ENCODE results near the gene PROZ. TPM values are rescaled to one million over a fixed set of nuclear protein-coding genes. Genes with fewer than 3 reads are reported as not detected.
A peak's percentile ranks its signal among the peaks of the same experiment; 100 is the strongest.

Gene PROZ
- total and polyA plus RNA-seq, 2 of the 13 experiments (the other 11 are each of a cell fraction or from before 2014, with no cell fraction given): 5.6 to 22.5 TPM

DNA sequence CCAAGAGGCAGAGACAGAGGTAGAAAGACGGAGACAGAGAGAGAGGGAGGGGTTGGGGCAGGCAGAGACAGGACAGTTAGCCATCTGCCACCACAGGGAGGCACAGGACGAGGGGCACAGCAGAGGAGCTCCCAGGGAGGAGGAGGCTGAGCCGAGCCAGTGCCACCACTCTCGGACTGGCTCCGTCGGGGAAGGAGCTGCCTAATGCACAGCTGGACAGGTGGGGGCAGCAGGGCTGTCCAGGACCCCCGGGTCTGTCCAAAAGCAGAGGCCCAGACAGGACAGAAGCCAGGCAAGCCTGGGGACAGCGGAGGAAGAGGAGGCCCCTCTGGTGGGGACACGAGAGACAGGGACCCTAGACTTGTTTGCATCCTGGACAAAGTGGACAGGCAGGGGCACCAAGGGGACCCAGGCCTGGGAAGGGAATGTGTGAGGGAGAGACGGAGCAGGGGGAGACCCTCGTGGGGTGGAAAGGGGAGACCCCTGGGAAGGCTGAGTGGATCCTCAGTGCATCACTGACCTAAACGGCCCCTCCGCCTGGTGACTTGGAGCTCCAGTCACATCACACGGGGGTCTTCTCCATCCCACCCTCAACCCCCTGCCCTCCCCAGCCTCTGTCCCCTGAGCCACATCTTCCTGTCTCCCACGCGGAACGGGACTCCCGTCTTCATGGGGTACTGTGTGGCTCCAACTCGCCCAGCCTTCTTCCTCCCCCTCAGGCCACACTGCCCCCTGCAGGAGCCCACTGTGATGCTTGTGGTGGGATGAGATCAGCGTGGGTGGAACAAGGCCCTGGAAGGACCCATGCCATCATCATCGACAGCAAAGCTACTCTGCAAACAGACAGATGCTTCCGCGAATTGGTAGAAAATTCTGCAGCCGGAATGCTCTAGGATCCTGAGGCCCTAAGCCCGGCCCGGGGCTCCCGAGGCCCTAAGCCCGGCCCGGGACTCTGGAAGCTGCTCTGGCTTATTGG lies 34.9 kb upstream of the PROZ start (continued):
- TF ChIP-seq YY1 (IDR thresholded peaks at IDR 0.05; ENCODE audit: insufficient read depth, insufficient replicate concordance, low read depth, low read length) (peak; percentile 31), MATR3 (CRISPR knock-in tag; IDR thresholded peaks at IDR 0.05) (no peak), TARDBP (CRISPR knock-in tag; IDR thresholded peaks at IDR 0.05) (peak; percentile 25; the same call in 1 of the 2 replicates), ZNF557 (CRISPR knock-in tag; IDR thresholded peaks at IDR 0.05) (0 out of 2 replicates have a peak, but pooled peaks have one; percentile 33), SMC3 (IDR thresholded peaks at IDR 0.05; ENCODE audit: low read length) (peak; percentile 73), NCOA1 (CRISPR knock-in tag; IDR thresholded peaks at IDR 0.05) (no peak), KDM5B (CRISPR knock-in tag; IDR thresholded peaks at IDR 0.05; ENCODE audit: borderline replicate concordance) (peak; percentile 5; the same call in 1 of the 2 replicates), HDAC2 (CRISPR knock-in tag; IDR thresholded peaks at IDR 0.05) (peak; percentile 45; the same call in 1 of the 2 replicates)
- TF ChIP-seq, protein P1, sequence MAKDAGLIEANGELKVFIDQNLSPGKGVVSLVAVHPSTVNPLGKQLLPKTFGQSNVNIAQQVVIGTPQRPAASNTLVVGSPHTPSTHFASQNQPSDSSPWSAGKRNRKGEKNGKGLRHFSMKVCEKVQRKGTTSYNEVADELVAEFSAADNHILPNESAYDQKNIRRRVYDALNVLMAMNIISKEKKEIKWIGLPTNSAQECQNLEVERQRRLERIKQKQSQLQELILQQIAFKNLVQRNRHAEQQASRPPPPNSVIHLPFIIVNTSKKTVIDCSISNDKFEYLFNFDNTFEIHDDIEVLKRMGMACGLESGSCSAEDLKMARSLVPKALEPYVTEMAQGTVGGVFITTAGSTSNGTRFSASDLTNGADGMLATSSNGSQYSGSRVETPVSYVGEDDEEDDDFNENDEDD (CRISPR knock-in tag; IDR thresholded peaks at IDR 0.05; ENCODE audit: borderline replicate concordance): no peak
- TF ChIP-seq, protein P2, sequence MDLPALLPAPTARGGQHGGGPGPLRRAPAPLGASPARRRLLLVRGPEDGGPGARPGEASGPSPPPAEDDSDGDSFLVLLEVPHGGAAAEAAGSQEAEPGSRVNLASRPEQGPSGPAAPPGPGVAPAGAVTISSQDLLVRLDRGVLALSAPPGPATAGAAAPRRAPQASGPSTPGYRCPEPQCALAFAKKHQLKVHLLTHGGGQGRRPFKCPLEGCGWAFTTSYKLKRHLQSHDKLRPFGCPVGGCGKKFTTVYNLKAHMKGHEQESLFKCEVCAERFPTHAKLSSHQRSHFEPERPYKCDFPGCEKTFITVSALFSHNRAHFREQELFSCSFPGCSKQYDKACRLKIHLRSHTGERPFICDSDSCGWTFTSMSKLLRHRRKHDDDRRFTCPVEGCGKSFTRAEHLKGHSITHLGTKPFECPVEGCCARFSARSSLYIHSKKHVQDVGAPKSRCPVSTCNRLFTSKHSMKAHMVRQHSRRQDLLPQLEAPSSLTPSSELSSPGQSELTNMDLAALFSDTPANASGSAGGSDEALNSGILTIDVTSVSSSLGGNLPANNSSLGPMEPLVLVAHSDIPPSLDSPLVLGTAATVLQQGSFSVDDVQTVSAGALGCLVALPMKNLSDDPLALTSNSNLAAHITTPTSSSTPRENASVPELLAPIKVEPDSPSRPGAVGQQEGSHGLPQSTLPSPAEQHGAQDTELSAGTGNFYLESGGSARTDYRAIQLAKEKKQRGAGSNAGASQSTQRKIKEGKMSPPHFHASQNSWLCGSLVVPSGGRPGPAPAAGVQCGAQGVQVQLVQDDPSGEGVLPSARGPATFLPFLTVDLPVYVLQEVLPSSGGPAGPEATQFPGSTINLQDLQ (CRISPR knock-in tag; IDR thresholded peaks at IDR 0.05): 0 out of 2 replicates have a peak, but pooled peaks have one; percentile 16

Measured in HepG2 (cell line).